HCT116 (cell line): Measurements from ENCODE around the gene ZNF346.

Experiments used
- CTCF ChIP-seq, 3 experiments: fragments of 200-600 bp in 1 of 3; sonication (generic) in 1 of 3; IDR thresholded peaks in 2 of 3; conservative IDR thresholded peaks in 1 of 3; 2 replicates each; pipeline ENCODE4 v1.5.1; 2012 to 2017; ENCODE audit warnings: low read depth in 2 of 3, low read length in 2 of 3, antibody characterized with exemption in 1 of 3, borderline replicate concordance in 1 of 3, control low read depth in 1 of 3, mild to moderate bottlenecking in 1 of 3, mixed read lengths in 1 of 3, mixed run types in 1 of 3, moderate library complexity in 1 of 3; ENCODE audit not compliant: insufficient read depth in 1 of 3
- EZH2 ChIP-seq: fragments of 200-600 bp; sonication (generic); IDR thresholded peaks from 2 replicates; pipeline ENCODE4 v1.6.1; 2017; ENCODE audit warnings: antibody characterized with exemption, mixed run types
- EZH2phosphoT487 ChIP-seq: fragments of 200-600 bp; IDR thresholded peaks from 2 replicates; pipeline ENCODE4 v1.6.1; 2018; ENCODE audit warnings: antibody characterized with exemption, borderline replicate concordance
- POLR2AphosphoS5 ChIP-seq: IDR thresholded peaks from 2 replicates; pipeline ENCODE4 v1.6.1; 2011; ENCODE audit warnings: mild to moderate bottlenecking, low read depth, low read length, moderate library complexity
- RAD21 ChIP-seq: IDR thresholded peaks from 2 replicates; pipeline ENCODE4 v1.6.1; 2012; ENCODE audit warnings: low read depth, mild to moderate bottlenecking
- SP1 ChIP-seq: IDR thresholded peaks from 2 replicates; pipeline ENCODE4 v1.6.1; 2012; ENCODE audit warnings: low read depth
- SRF ChIP-seq: IDR thresholded peaks from 2 replicates; pipeline ENCODE4 v1.6.1; 2012; ENCODE audit warnings: low read depth
- ZBTB33 ChIP-seq: IDR thresholded peaks from 2 replicates; pipeline ENCODE4 v1.6.1; 2011; ENCODE audit warnings: mild to moderate bottlenecking, low read length, moderate library complexity; ENCODE audit not compliant: insufficient replicate concordance; ENCODE audit errors: extremely low read depth

DNA sequence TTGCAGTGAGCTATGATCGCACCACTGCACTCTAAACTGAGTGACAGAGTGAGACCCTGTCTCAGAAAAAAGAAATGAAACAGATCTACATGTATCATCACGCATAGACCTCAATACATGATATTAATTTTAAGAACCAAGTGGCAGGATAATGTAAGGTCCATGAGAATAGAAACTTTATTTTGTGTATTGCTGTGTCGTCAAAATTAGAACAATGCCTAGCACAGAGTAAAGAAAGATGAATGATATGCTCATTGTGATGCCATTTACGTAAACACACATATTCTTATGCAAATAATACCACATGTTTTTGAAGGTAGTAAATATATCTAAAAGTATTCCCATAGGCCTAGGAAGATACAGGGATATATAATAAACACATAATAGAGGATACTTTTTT is 12.3 kb upstream of the ZNF346 start:
- TF ChIP-seq CTCF (IDR thresholded peaks at IDR 0.05 in 2 of 3, conservative IDR thresholded peaks at IDR 0.05 in 1 of 3; ENCODE audit: borderline replicate concordance in 1 of 3, insufficient read depth in 1 of 3, low read depth in 2 of 3, low read length in 2 of 3) (no peak), SP1 (no peak), SRF (no peak), RAD21 (no peak), EZH2phosphoT487 (no peak), POLR2AphosphoS5 (no peak), ZBTB33 (no peak), EZH2 (no peak)
